Body of pancreas (tissue), 4 donors: ENCODE results near the gene FERMT2. TPM values are rescaled to one million over a fixed set of nuclear protein-coding genes. Genes with fewer than 3 reads are reported as not detected.

Experiments
- ATAC-seq: fragments of 150-250 bp; one replicate; pipeline ENCODE4 v1.9.1; 2016
- DNase-seq, 4 donors: peaks; one replicate each; pipeline ENCODE4 v3.0.0-alpha.2; 2019
- H3K27ac ChIP-seq, 4 donors: fragments of 200-600 bp; sonication (generic); 1 replicate in 3 of 4; 2 replicates in 1 of 4; pipeline versions ENCODE4 v1.5.1 to v1.6.1; 2016 to 2019; ENCODE audit warnings: mild to moderate bottlenecking in 1 of 4, mixed read lengths in 1 of 4, moderate library complexity in 1 of 4
- H3K27me3 ChIP-seq, 2 donors: fragments of 200-600 bp; sonication (generic); one replicate each; pipeline ENCODE4 v1.6.0; 2016; ENCODE audit warnings: mild to moderate bottlenecking in 1 of 2
- H3K36me3 ChIP-seq, 2 donors: fragments of 200-600 bp; sonication (generic); replicated peaks in 1 of 2; 2 replicates each; pipeline ENCODE4 v1.5.1; 2016; ENCODE audit warnings: low read depth in 2 of 2; ENCODE audit not compliant: insufficient read depth in 1 of 2
- H3K4me1 ChIP-seq: fragments of 200-600 bp; sonication (generic); one replicate; pipeline ENCODE4 v1.6.0; 2016
- H3K4me3 ChIP-seq, 2 donors: fragments of 200-600 bp; sonication (generic); 1 replicate in 1 of 2; 2 replicates in 1 of 2; pipeline ENCODE4 v1.5.1; 2016 to 2019
- H3K9me3 ChIP-seq, 3 donors: fragments of 200-600 bp; sonication (generic); 1 replicate in 2 of 3; 2 replicates in 1 of 3; pipeline ENCODE4 v1.5.1; 2016
- POLR2A ChIP-seq, 3 donors: fragments of 450-650 bp; IDR thresholded peaks; one replicate each; pipeline ENCODE4 v1.6.1; 2016; ENCODE audit warnings: antibody characterized with exemption in 3 of 3, mild to moderate bottlenecking in 2 of 3
- WGBS, 2 donors: methylation state at CpG; one replicate each; pipeline ENCODE4 v1.1.5; 2017; 5-methylcytosine and 5-hydroxymethylcytosine counted together
- intact Hi-C: fragments of 100-400 bp; cut with DNase I; formaldehyde crosslinking; loops from one replicate; pipeline ENCODE4 v1.15.1; 2023
- total RNA-seq, 2 donors: library from RNA; depleted of rRNA; stranded (reverse); fragments of >200 nt; gene quantifications; one replicate each; pipeline ENCODE4 v1.1.0, GENCODE V29; 2016
- TF ChIP-seq, protein P1 (sequence below), 7 experiments: fragments of 450-650 bp in 4 of 7; fragments of 200-600 bp in 3 of 7; sonication (generic) in 3 of 7; IDR thresholded peaks; one replicate each; pipeline ENCODE4 v1.5.1; 2016 to 2019; ENCODE audit warnings: antibody characterized with exemption in 7 of 7

Gene FERMT2
- total RNA-seq, 2 donors from 2014 or later: 29.3 to 42.2 TPM

- H3K9me3 ChIP-seq: no peaks in the 10 kb centered on the region
- no peak for TF ChIP-seq POLR2A (IDR thresholded peaks at IDR 0.05)
- TF ChIP-seq, protein P1, sequence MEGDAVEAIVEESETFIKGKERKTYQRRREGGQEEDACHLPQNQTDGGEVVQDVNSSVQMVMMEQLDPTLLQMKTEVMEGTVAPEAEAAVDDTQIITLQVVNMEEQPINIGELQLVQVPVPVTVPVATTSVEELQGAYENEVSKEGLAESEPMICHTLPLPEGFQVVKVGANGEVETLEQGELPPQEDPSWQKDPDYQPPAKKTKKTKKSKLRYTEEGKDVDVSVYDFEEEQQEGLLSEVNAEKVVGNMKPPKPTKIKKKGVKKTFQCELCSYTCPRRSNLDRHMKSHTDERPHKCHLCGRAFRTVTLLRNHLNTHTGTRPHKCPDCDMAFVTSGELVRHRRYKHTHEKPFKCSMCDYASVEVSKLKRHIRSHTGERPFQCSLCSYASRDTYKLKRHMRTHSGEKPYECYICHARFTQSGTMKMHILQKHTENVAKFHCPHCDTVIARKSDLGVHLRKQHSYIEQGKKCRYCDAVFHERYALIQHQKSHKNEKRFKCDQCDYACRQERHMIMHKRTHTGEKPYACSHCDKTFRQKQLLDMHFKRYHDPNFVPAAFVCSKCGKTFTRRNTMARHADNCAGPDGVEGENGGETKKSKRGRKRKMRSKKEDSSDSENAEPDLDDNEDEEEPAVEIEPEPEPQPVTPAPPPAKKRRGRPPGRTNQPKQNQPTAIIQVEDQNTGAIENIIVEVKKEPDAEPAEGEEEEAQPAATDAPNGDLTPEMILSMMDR (IDR thresholded peaks at IDR 0.05): peak in 6 of 7 experiments; percentile 18 to 65 (median 47)
- H3K4me1 ChIP-seq: peaks cover 22% of the 10 kb centered on the region
- peak; percentile 36 for ATAC-seq
- WGBS, 2 donors: 4 to 6% methylated on average over 15 of the region's 15 CpGs
- peak overlapping the region; percentile 80 to 97 (median 92) for H3K27ac ChIP-seq
- H3K4me3 ChIP-seq: peak overlapping the region; percentile 42 to 47
- intact Hi-C loops: no loop called here
- H3K36me3 ChIP-seq: no peaks in the 10 kb centered on the region
- H3K27me3 ChIP-seq: no peaks in the 10 kb centered on the region
- peak; percentile 52 to 67 (median 62) for DNase-seq
Measured at GRCh38 chr14:52951681-52952554, 1.1 kb upstream of the FERMT2 start.

DNA sequence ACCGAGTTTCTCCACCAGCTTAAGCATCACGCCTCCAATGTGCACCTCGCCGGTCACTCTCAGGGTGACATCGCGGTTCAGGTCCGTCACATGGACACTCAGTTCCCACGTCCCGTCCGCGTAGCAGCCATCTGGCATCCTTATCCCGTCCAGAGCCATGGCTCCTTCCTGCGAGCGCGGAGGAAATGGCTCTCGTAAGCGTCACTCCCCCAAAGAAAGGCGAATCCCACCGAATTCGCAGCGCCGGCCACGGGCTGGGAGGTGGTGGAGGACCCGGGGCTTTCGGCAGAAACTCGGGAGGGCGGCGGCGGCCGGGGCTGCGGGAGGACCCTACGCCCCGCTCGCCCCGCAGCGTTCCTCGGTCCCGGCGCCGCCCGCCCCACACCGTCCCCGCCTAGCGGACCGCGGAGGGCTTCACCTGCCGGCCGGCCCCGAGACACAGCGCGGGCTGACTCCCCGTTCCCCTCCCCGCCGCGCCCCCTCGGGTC lies 396 bp downstream of the FERMT2 start:
- DNase-seq (peak; percentile 45 to 59 (median 50)), ATAC-seq (peak; percentile 46)
- intact Hi-C loops: no loop called here
- peaks cover 22% of the 10 kb centered on the region for H3K4me1 ChIP-seq
- peak overlapping the region; percentile 80 to 97 (median 92) for H3K27ac ChIP-seq
- peak overlapping the region; percentile 63 to 91 for H3K4me3 ChIP-seq
- no peaks in the 10 kb centered on the region for H3K27me3 ChIP-seq
- no peaks in the 10 kb centered on the region for H3K9me3 ChIP-seq
- peak in 1 of 3 donors; percentile 38 for TF ChIP-seq POLR2A (IDR thresholded peaks at IDR 0.05)
- TF ChIP-seq, protein P1 (IDR thresholded peaks at IDR 0.05): no peak
- no peaks in the 10 kb centered on the region for H3K36me3 ChIP-seq
- 0 to 1% methylated on average over 12 to 50 of the region's 56 CpGs for WGBS, 2 donors

DNA sequence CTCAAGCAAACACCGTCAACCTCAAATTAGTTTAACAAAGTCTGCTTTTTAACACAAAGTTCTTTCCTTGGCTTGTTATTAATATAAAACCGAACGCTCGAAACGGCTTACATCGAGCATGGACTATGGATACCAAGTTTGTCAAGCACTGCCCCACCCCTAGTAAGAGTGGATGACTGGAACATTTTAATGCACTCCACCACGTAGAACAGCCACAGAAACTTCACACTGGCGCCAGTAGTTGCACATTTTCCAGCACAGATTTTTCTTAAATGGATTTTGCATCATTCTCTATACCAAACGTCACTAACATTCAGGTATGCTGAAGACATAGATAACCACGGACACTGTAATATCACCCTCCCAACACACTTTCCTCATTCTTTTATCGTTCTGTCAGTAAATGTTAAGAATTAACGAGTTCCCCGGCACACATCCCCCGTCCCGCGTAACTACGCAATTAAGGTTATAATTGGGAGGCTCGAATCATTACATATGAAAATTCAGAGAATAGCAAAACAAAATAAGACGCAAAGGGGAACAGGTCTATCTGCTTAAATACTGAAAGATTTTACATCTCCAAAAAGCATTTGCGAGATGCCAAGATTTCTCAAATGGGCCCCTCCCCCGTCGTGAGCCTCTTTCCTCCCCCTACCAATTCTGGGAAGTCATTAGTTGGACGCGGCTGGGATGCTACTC lies 990 bp downstream of the FERMT2 start:
- TF ChIP-seq, protein P1 (IDR thresholded peaks at IDR 0.05): peak in 1 of 7 experiments; percentile 4
- TF ChIP-seq POLR2A (IDR thresholded peaks at IDR 0.05): no peak
- intact Hi-C loops: no loop called here
- peaks cover 22% of the 10 kb centered on the region for H3K4me1 ChIP-seq
- DNase-seq: peak in 3 of 4 donors; percentile 20 to 34 (median 24)
- no peak for ATAC-seq
- peak overlapping the region; percentile 80 to 97 (median 92) for H3K27ac ChIP-seq
- WGBS, 2 donors: 1% methylated on average over 24 of the region's 24 CpGs
- no peaks in the 10 kb centered on the region for H3K36me3 ChIP-seq
- peak overlapping the region; percentile 63 to 91 for H3K4me3 ChIP-seq
- H3K9me3 ChIP-seq: no peaks in the 10 kb centered on the region
- H3K27me3 ChIP-seq: no peaks in the 10 kb centered on the region

DNA sequence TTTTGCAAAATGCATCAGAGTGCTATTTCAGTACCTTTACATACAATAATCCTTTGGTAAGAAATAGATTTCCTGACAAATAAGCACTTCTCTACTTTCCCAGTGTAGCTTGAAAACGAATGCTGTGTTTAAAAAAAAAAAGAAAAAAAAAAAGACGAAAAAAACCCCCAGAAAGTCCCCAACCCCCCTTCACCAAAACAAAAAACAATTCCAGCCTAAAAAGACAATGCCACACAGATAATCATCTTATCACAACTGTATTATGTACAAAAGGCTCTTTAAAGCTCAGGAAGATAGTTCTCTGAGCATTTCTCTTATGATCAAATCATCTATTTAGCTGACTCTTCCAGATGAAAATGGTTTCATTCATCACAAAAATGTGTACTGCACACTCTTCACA lies 1.6 kb downstream of the FERMT2 start:
- TF ChIP-seq POLR2A (IDR thresholded peaks at IDR 0.05): no peak
- TF ChIP-seq, protein P1 (IDR thresholded peaks at IDR 0.05): no peak
- ATAC-seq: no peak
- peaks cover 22% of the 10 kb centered on the region for H3K4me1 ChIP-seq
- intact Hi-C loops: no loop called here
- no peak overlapping the region for H3K4me3 ChIP-seq
- 8 to 12% methylated on average over 2 of the region's 2 CpGs for WGBS, 2 donors
- H3K27me3 ChIP-seq: no peaks in the 10 kb centered on the region
- H3K36me3 ChIP-seq: no peaks in the 10 kb centered on the region
- H3K27ac ChIP-seq: peak overlapping the region in 3 of 4 donors; percentile 80 to 97 (median 92)
- no peak for DNase-seq
- no peaks in the 10 kb centered on the region for H3K9me3 ChIP-seq
